ENCODE results near the gene RETREG3. TPM values are rescaled to one million over a fixed set of nuclear protein-coding genes. Genes with fewer than 3 reads are reported as not detected.

RETREG3 gene
- total and polyA plus RNA-seq, 9 of the 15 experiments (the other 6 are each of a cell fraction or from before 2014, with no cell fraction given), result 4.1 to 39.0 (median 16.9) TPM

- TF ChIP-seq, protein P1, sequence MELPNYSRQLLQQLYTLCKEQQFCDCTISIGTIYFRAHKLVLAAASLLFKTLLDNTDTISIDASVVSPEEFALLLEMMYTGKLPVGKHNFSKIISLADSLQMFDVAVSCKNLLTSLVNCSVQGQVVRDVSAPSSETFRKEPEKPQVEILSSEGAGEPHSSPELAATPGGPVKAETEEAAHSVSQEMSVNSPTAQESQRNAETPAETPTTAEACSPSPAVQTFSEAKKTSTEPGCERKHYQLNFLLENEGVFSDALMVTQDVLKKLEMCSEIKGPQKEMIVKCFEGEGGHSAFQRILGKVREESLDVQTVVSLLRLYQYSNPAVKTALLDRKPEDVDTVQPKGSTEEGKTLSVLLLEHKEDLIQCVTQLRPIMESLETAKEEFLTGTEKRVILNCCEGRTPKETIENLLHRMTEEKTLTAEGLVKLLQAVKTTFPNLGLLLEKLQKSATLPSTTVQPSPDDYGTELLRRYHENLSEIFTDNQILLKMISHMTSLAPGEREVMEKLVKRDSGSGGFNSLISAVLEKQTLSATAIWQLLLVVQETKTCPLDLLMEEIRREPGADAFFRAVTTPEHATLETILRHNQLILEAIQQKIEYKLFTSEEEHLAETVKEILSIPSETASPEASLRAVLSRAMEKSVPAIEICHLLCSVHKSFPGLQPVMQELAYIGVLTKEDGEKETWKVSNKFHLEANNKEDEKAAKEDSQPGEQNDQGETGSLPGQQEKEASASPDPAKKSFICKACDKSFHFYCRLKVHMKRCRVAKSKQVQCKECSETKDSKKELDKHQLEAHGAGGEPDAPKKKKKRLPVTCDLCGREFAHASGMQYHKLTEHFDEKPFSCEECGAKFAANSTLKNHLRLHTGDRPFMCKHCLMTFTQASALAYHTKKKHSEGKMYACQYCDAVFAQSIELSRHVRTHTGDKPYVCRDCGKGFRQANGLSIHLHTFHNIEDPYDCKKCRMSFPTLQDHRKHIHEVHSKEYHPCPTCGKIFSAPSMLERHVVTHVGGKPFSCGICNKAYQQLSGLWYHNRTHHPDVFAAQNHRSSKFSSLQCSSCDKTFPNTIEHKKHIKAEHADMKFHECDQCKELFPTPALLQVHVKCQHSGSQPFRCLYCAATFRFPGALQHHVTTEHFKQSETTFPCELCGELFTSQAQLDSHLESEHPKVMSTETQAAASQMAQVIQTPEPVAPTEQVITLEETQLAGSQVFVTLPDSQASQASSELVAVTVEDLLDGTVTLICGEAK (IDR thresholded peaks at IDR 0.05), result peak; percentile 92
- TF ChIP-seq, protein P1 (CRISPR knock-in tag; IDR thresholded peaks at IDR 0.05), result no peak
- TF ChIP-seq E2F3 (CRISPR knock-in tag; IDR thresholded peaks at IDR 0.05), result no peak
- no peak for TF ChIP-seq LEF1 (IDR thresholded peaks at IDR 0.05)
- TF ChIP-seq ZNF253 (CRISPR knock-in tag; conservative IDR thresholded peaks at IDR 0.05), result no peak
- no peak for TF ChIP-seq NR3C1 (CRISPR knock-in tag; IDR thresholded peaks at IDR 0.05)
- TF ChIP-seq E2F5 (CRISPR knock-in tag; IDR thresholded peaks at IDR 0.05), result no peak
- TF ChIP-seq, protein P2, sequence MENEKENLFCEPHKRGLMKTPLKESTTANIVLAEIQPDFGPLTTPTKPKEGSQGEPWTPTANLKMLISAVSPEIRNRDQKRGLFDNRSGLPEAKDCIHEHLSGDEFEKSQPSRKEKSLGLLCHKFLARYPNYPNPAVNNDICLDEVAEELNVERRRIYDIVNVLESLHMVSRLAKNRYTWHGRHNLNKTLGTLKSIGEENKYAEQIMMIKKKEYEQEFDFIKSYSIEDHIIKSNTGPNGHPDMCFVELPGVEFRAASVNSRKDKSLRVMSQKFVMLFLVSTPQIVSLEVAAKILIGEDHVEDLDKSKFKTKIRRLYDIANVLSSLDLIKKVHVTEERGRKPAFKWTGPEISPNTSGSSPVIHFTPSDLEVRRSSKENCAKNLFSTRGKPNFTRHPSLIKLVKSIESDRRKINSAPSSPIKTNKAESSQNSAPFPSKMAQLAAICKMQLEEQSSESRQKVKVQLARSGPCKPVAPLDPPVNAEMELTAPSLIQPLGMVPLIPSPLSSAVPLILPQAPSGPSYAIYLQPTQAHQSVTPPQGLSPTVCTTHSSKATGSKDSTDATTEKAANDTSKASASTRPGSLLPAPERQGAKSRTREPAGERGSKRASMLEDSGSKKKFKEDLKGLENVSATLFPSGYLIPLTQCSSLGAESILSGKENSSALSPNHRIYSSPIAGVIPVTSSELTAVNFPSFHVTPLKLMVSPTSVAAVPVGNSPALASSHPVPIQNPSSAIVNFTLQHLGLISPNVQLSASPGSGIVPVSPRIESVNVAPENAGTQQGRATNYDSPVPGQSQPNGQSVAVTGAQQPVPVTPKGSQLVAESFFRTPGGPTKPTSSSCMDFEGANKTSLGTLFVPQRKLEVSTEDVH (IDR thresholded peaks at IDR 0.05; ENCODE audit: low read depth, partially characterized antibody), result peak; percentile 58
- no peak for TF ChIP-seq YBX1 (IDR thresholded peaks at IDR 0.05)
- TF ChIP-seq, protein P3, sequence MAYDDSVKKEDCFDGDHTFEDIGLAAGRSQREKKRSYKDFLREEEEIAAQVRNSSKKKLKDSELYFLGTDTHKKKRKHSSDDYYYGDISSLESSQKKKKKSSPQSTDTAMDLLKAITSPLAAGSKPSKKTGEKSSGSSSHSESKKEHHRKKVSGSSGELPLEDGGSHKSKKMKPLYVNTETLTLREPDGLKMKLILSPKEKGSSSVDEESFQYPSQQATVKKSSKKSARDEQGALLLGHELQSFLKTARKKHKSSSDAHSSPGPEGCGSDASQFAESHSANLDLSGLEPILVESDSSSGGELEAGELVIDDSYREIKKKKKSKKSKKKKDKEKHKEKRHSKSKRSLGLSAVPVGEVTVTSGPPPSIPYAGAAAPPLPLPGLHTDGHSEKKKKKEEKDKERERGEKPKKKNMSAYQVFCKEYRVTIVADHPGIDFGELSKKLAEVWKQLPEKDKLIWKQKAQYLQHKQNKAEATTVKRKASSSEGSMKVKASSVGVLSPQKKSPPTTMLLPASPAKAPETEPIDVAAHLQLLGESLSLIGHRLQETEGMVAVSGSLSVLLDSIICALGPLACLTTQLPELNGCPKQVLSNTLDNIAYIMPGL (CRISPR knock-in tag; IDR thresholded peaks at IDR 0.05), result no peak
- no peak for TF ChIP-seq HEY1 (CRISPR knock-in tag; IDR thresholded peaks at IDR 0.05; ENCODE audit: borderline replicate concordance)
- TF ChIP-seq FOS (IDR thresholded peaks at IDR 0.05; ENCODE audit: extremely low read depth, insufficient read length), result no peak
These were observed 47.2 kb downstream of the RETREG3 start, which contains the start of gene COASY (continued) for GRCh38 chr17:42561897-42562387.
